ENCODE data around the gene SPTB.

Gene SPTB

DNA sequence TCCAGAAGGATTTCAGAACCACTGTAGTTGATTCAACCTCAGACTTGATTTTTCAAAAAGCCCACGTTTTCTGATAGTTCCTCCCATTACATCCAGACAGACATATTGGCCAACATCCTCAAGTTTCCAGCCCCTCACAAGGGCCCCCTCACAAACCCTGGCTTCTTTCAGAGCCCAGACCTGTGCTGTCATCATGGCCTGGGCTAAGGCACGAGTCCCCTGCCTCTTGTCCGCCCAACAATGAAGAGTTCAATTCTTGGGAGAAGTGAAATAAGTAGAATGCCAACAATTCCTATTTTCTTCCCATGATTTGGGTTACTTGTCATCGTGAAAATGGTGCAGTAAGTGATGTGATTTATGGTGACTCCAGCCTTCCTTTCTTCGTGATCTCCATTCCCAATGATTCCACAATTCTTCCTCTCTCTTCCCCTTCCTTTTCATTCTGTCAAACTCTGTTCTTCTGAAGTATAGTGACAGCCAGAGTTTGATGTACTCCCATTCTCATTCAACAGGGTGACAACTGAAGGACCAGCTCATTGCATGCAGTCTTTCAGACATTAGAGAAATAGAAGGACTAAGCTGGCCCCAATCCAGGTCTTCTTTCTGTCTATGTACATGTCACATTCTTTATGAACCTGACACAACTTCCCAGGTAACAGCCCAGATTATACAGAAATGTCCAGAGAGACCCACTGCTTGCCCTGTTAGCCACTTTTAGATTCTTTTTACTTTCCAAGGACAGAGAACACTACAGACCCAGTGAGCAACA, 29.2 kb downstream of the SPTB start:
- DNase-seq (ENCODE audit: low spot score): no peak

DNA sequence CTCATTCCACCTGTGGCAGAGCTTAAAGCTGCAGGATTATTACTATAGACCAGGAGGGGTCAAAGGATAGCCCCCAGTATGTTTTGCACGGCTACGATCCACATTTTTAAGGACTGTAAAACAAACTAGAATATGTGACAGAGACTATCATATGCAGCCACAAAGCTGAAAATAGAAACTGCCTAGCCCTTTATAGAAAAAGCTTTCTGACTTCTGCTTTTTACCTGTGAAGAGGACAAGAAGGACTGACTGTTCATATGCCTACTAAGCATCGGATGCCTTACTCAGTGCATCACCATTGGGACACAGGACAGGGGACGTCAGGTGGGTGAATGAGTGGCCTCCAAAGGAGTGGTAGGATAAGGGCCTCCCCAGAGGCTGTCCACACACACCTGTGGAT, 29.8 kb downstream of the SPTB start:
- no peak for DNase-seq (ENCODE audit: low spot score)

DNA sequence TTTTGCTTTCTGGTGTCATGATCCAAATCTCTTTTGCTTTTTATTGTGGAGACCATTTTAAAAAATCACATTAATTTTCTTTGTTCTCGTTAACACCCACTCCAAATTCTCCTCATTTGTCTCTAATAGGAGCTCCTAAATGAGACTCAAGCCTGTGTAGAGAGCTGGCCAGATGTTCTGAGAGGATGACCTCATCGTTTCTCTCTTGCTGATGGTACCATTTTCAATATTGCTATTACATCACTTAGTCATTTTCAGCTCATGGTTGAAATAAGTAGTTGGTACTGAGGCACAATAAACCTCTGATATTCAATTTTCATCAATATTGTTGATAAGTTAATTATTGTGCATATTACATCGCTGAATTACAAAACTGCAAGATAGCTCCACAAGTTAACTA, 31.5 kb downstream of the SPTB start:
- DNase-seq (ENCODE audit: low spot score): peak; percentile 51

DNA sequence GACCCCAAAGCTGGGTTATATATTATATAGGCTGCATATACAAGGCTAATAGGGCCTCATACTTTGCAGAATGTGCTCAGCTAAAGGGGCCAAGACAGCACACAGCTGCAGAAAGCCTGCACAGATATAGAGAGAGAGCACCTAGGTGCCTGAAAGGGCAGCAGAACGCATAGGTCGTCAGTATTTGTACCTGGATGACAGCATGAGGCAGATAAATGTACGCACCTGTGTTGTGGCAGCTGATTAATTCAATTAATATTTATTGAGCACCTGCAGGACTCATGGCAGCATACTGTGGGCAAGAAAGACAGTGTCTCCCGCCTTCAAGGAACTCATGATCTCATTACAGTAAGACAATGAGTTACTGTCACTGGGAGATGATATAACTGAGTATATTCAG, 33.4 kb downstream of the SPTB start:
- no peak for DNase-seq (ENCODE audit: low spot score)

DNA sequence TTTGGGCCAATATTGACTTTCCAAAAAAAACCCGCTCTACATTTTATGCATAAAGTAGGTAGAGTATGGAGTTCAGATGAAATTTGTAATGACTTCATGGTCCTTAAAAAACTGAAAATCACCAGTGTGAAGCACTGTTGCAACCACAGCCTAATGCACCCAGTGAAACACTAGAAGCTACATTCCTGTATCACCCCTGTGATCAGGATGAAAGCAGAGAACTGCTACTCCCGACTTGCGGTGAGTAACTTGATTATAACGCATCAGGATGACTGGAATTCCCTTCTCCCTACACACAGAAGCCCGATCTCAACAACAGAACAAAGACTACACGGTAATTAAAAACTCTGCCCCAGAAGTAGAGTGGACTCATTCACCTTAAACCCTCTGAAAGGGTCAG, 33.8 kb downstream of the SPTB start:
- DNase-seq (ENCODE audit: low spot score): peak; percentile 35

DNA sequence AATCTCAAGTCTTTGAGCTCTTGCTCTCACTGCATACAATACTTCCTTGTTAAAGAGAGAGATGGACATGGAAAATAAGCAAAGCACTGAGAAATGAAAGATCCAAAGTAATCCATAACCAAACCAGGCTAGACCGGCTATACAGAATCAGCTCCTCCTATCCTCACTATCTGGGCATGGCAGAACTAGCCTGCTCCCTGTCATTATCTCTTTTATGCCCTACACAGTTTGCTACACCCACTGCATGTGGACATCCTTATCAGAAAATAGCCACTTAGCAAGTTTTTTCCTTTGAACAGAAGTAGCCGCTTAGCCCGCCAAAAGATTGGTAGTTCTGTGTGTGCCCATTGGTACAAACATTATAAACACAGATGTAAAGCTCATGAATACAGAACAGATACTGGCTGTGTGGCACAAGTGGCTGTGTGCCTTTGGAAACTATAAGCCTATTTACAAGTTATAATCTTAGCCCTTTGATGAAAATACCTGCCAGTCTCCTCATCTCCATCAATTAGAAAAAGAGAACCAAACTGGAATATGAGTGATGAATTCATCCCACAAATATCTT, 34.7 kb downstream of the SPTB start:
- DNase-seq (ENCODE audit: low spot score): peak; percentile 93

DNA sequence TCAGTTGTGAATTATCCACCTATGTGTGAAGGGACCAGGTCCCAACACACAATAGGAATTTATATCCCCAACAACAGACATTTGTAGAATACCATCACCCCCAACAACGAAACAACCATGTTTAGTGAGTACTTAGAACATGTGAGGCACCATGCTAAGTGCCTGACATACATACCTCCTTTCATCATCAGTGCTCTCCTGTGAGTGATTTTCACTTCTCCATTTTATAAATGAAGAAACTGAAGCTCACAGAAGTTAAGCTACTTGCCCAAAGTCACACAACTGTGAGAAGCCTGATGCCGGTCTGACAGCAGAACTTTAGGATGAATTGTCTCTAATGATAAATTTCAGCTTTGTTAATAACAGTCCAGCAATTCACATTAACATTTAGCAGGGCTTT, 35.4 kb downstream of the SPTB start:
- DNase-seq (ENCODE audit: low spot score): peak; percentile 31

DNA sequence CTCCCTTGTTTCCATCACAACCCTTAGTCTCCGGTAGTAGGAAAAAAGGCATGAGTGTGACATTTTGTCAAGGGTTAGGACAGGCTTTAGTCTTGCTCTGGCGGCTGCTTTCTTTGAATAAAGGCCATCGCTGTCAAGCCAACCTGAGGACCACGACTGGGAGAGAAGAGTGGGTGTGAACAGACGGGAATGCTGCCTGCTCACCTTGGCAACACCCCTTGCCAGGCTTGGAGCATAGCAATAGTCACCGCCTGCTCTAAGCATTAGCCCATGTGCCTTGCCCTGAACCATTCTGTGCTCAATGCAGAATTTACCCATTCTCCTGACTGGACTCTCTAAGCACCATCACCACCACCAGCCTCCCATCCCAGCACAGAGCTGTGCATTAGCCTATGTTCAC, 36.2 kb downstream of the SPTB start:
- DNase-seq (ENCODE audit: low spot score): no peak

DNA sequence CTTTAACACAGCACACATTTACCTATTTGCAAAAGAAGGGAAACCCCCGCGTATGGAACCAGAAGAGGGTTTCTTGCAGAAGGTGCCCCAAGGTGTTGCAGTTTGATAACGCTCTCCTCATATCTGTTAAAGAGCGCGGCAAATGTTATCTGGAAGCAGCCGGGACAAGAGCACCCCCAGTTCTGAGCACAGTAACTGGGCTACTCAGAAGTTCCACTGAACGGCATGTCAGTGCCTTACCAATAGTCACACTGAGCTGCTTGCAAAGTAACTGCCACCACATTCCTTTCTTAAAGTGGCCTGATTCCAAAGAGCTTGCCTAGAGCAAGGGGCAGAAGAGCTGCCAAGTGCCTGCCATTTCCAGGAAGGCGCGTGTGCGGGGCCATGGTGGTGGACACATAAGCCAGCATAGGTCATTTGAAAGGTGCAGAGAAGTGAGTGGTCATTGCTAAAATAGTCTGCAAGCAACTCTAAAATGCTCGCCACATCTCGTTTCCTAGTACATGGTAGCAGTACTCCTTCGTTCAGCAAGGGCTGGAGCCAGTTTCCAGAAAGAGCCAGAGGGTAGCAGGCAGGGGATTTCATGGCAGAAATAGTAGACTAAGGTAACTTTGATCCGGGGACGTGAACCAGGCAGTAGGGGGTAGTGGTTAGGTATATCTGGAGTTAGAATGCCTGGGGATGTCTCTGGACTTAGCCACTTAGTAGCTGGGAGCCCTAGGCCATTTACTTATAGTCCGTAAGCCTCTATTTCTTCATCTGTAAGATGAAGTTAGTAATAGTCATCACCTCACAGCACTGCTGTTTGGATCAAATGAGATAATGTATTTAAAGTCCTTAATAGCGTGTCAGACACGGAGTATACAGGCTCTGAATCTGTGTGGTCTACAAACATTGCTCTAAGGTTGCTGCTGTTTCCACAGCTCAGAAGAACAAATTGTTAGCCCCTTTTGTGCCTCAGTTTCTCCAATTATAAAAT, 37.6 kb downstream of the SPTB start:
- peak; percentile 91 for DNase-seq (ENCODE audit: low spot score)

DNA sequence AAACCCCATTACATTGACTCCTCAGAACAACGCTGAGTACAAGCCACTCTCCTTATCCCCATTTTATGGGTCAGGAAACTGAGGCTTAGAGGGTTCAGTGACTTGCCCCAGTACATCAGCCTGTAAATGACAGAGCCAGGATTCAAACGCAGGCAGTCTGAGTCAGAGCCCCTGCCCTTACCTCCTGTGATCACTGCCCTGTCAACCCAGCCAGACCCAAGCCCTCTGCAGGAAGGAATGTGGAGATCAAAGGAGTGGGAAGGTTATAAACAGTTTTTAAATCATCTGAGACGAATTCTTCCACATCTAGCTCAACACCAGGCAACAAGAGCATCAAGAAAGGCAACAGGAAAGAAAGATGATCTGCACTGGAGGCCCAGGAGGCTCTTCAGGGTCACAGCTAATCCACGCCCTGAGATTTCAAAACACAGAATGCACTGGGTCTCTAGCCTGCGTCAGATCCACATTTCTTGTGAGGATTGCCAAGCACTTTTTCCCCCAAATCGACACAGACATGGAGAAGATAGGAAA, 38.5 kb downstream of the SPTB start:
- peak; percentile 65 for DNase-seq (ENCODE audit: low spot score)

DNA sequence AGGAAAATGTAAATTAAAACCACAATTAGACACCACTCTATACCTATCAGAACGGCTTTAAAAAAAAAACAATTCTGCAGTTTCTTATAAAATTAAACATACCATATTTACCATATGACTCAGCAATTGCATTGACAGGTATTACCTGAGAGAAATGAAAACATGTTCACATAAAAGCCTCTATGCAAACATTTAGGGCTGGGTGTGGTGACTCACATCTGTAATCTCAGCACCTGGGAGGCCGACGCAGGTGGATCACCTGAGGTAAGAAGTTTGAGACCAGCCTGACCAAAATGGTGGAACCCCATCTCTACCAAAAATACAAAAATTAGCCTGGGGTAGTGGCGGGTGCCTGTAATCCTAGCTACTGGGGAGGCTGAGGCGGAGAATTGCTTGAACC, 41.1 kb downstream of the SPTB start:
- no peak for DNase-seq (ENCODE audit: low spot score)

DNA sequence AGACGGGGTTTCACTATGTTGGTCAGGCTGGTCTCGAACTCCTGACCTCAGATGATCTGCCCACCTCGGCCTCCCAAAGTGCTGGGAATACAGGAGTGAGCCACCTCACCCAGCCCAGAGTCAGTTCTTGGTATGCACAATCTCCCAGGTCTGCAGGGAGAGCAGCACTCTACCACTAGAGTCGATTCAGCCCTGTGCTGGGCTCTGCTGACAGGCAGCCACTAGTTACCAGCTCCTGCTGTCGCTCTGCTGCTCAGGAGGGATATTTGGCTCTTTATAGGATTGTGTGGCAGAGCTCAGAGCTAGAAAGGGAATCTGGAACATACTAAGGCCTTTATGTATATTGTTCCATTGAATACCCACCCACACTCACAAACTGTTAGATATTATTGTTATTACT, 44.3 kb downstream of the SPTB start:
- no peak for DNase-seq (ENCODE audit: low spot score)

DNA sequence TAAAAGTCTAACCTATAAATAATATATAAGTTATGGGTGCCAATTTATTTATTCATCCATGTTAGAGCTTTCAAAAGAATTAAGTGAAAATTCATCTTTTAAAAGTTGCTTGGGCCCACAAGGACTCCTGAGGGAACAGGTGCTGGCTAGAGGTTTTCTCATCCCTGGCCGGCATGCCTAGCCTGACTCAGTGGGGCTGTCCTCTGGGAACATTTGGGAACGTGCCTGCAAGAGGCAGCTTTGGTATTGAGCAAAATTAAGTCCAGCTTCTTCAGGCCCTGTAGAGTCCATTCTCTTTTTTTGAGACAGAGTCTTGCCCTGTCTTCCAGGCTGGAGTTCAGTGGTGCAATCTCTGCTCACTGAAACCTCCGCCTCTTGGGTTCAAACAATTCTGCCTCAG, 44.7 kb downstream of the SPTB start:
- DNase-seq (ENCODE audit: low spot score): no peak

DNA sequence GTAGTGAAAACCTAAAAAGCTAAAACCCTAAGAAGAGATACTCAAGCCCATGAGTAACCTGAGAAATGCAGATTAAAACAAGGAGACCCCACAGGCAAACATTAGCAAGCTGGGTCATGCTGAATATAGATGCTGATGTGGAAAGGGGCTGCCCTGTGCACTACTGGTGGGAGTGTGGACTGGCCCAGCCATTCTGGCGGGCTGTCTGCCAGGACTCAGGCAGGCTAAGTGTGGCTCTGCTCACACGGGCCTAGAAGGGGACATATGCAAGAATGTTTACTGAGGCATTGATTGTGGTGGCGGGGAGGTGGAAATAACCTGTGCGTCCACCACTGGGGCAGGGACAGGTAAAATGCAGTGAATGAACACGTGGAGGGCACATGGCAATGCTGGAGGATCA, 48.3 kb downstream of the SPTB start:
- no peak for DNase-seq (ENCODE audit: low spot score)

DNA sequence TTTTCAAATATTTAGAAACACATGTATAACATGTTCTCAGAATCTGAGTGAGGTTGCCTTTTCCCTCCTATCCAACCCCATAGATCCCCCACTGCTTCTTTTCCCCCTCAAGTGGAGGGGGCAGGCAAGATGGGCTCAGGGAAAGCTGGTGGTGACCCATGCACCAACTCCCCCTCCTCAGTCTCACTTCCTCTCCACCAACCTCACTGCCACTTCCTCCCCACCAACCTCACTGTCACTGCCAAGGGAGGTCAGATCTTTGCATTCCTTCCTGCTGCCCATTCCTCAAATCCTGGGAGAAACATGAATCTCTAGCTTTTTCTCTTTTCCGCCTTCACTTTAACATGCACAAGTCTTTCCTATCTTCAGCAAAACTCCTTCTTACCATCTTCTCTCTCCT, 48.7 kb downstream of the SPTB start:
- no peak for DNase-seq (ENCODE audit: low spot score)

DNA sequence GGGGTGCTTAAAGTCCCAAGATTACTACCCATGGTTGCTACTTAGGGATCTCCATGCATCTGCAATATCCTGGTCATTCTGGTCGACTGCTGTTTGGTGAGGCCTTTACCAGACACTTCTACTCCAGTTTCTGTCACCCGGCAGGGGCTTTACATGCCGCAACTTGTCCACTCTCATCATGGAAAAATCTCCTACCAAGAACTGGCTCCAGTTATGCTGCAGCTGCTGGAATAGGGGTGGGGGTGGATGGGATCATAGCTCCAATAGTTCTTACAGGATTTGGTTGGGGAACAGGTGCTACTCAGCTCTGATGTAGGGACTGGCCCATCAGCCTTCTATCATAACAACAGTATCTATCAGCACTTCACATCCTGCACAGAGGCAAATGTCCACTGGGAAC, 51.6 kb downstream of the SPTB start:
- DNase-seq (ENCODE audit: low spot score): no peak

DNA sequence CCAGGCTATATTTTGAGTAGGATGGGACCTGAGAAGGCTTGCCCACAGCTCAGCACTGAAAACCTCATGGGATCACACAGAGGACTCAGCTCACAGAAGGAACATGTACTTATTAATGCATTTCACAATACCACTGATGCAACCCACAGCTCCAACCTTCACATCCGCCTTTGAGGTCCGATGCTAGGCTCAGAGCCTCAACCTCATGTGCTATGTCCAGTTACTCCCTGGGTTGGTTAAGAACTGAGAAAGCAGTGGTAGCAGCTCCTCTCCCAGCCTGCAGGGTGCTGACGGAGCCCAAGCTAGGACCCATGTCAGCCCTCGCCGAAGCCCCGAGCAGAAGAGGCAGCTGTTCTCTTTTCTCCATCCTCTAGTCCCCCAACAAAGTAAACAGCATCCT, 52.9 kb downstream of the SPTB start:
- no peak for DNase-seq (ENCODE audit: low spot score)

DNA sequence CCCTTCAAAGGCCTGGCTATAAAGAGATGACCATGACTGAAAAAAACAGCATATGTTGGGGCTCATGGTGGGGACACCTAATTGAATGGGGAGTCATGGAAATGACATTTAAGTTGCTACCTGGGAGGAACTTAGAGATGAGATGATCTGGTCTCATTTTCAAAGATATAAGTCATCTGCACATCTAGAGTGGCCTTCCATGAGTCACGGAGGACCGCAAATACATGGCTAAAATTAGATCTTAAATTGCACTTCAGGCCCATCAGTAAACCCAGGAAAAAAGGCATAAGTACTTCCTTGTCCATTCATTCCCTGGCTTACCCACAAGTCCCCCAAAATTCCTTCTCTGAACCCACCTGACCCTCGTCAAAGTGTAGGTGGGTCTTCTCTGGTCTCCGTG, 53.4 kb downstream of the SPTB start:
- DNase-seq (ENCODE audit: low spot score): no peak

DNA sequence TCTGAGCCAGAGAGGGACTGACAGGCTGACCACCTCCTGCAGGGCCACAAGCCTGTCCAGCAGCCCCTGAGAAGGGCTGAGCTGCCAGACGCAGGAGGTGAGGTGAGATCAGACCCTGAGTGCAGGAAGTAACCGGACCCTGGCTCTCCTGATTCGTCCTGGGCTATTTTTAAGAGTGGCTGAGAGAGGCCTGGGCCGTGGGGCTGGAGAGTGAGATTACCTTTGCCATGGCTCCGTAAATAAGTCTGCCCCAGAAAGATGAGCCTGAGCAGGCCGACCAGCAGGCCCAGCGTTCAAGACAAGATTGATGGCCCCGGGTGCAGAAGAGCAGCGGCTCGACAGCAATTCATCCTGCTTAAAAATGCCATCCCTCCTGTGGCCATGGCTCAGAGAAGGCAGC, 54.2 kb downstream of the SPTB start:
- no peak for DNase-seq (ENCODE audit: low spot score)

DNA sequence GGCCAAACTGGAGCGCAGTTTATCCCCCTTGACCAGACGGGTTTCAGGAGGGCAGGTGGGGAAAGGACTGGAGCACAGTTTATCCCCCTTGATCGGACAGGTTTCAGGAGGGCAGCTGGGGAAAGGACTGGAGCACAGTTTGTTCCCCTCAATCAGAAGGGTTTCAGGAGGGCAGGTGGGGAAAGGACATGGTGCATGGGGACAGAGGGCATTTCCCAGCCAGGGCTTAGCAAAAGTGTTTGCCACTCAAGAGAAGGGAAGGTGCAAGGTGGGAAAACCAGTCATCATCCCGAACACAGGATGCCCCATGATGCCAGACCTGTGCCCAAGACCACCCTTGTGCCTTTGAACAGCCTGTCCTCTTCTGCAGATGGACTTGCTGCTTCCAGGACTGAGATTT, 54.7 kb downstream of the SPTB start:
- no peak for DNase-seq (ENCODE audit: low spot score)

DNA sequence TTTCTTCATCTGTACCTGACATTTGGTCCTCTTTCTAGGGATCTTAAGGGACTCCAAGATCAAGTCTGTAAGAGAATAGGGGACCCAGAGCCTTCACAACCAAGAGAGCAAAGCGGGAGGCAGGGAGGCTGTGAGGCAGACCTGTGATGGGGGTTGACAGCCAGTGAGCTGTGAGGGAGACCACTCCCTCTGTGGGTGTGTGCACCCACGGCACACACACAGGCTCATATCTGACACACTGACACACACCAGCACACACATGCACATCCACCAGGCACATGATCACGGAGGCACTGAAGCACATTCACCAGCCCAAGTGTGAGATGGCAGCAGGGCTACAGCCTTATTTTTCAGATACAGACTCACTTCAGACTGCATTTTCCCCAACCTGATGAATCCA, 55.2 kb downstream of the SPTB start:
- DNase-seq (ENCODE audit: low spot score): peak; percentile 48

DNA sequence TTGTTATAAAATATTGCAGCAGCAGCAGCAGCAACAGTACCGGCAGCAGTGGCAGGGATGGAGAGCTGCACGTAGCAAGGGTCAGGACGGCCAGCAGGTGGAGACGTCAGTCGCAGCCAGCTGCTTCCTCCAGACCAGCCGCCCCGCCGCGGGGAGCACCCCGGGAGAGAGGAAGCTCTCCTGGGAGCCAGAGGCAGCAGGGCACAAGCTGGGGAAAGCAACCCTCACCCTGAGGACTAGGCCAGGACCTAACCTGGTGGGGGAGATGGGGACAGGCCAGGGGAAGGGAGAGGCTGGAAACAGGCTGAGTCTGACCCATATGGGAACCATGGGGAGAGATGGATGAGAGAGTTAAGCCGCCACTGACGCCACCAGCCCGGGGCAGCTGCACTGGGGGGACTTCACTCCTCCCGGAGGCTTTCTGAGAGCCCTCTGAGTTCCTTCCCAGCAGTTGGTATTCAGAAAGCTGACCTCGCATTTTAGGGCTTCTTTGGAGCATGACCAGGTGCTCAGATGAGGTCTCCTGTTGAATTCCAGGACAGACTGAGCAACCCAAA, 56.3 kb downstream of the SPTB start:
- peak; percentile 80 for DNase-seq (ENCODE audit: low spot score)
